Globus pallidus (tissue), 1 donor: ENCODE data around the gene KCNIP3.
"Not testable (repeated sequence)": the region's sequence is repeated elsewhere in the genome, so short reads cannot be mapped to it uniquely, and the experiment has no call there.

Experiments
- DNase-seq: peaks from one replicate; pipeline ENCODE4 v3.0.0-alpha.2; 2015; ENCODE audit warnings: low spot score

KCNIP3 gene

GRCh38 chr2:95415138-95415537 is 118.0 kb downstream of the KCNIP3 start:
- not testable (repeated sequence) for DNase-seq

DNA sequence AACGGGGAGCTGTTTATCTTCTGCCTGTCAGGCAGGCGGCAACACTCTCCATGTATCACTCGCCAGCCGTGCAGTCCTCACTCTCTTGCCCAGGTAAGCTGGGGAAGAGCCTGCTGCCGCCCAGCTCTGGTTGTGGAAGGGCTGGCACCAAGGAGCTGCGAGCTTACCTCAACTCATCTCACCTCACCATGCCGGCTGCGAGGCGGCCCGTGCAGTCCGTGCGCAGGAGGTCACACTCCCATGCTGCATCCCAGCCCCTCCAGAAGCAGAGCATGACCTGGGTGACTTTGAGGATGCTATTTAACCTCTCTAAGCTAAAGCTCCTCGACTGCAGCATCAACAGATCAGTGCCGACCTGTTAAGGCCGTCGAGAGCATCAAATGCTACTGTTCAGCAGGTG is 118.4 kb downstream of the KCNIP3 start:
- not testable (repeated sequence) for DNase-seq

GRCh38 chr2:95427196-95427867 is 130.2 kb downstream of the KCNIP3 start:
- DNase-seq, result not testable (repeated sequence)

DNA sequence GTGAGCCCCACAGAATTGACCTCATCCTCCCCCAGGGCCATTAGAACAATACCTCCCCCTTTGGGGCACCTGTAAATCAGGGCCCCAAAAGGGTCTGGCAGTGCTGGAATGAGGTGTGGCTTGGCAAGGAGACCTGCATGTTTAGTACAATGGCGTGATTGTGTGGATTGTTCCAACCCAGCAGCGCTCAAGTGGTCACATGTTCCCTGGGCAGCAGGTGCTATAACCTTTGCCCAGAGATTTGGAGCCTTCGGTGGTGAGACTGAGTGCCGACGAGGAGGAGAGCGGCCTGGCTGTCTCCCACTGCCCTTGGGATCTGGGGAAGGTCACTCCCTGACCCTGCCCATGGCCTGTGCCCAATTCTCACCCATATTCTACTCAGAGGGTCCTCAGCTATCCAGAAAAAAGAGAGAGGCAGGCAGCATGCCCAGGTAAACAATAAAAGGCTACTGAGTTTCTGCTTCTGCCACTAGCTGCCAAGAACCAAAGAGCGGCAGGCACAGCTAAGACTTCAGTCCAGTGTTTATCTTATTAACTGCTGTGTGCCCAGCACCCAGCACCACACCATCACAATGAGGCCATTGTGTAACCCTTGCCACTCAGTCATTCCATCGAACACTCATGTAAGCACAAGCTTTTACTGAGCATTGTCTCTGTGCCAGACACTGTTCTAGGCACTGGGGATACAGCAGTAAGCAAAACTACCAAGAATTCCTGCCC is 132.8 kb downstream of the KCNIP3 start:
- DNase-seq, result not testable (repeated sequence)

GRCh38 chr2:95433373-95433772 is 136.2 kb downstream of the KCNIP3 start:
- not testable (repeated sequence) for DNase-seq

DNA sequence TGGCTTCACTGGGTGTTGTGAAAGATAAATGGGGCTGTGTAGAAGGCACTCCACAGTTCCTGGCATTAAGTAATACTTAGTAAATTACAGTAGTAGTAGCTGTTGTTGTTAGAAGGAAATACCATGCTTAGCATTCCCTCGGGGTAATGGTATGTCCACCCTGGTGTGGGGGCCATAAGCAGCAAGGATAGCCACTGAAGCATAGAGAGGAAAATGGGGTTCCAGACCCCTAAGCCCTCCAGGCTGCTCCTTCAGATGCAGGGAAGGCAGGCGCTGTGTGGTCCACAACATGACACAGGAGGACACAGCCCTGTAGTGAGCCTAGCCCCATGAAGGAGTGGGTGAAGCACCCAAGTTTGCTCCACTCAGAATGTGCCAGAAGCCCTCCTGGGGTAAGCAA is 136.8 kb downstream of the KCNIP3 start:
- not testable (repeated sequence) for DNase-seq

- not testable (repeated sequence) for DNase-seq
Observed at GRCh38 chr2:95434507-95435076, 137.4 kb downstream of the KCNIP3 start.

DNA sequence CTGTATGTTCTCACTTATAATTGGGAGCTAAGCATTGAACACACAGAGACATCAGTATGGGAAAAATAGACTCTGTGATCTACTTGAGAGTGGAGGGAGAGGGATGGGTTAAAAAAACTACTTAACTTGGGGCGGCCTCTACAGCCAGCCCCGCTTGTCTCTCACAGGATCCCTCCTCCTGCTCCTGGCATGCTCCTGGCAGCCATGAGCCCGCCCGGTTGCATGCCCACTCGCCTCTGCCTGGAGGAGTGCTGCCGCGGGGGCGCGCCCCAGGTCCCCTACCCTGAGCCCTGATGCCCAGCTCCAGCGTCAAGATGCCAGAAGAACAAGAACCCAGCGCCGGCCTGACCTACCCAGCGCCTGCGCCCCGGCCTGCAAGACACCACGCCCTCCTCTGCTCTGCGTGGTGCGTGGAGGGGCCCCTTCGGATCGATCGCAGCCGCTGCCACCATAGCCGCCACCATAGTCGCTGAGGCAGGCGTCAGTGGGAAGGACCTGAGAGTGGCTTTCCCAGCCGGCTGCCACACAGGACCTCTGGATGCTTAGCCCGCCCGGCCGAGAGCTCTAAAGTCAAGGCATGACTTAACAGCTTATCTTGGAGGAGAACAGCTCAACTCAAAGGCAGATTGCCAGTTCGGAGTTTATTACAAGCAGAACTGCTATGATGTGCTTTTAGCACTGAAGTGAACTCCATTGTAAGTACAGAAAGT is 138.2 kb downstream of the KCNIP3 start:
- DNase-seq, result not testable (repeated sequence)
